HG03108 (cell line): ENCODE measurements around the gene KBTBD7.

Experiments
- ATAC-seq: cut with Tn5 transposase; IDR thresholded peaks from one replicate; pipeline ENCODE4 v1.9.1; 2021; ENCODE audit warnings: moderate library complexity; ENCODE audit not compliant: unreplicated experiment

The KBTBD7 gene

GRCh38 chr13:41144576-41144975 lies 49.8 kb downstream of the KBTBD7 start:
- ATAC-seq: no peak
